WTC11 (cell line): ENCODE data around the gene VSX1. TPM values are rescaled to one million over a fixed set of nuclear protein-coding genes. Genes with fewer than 3 reads are reported as not detected.

Source experiments
- CDX4 ChIP-seq: fragments of 250-450 bp; sonication (Bioruptor Pico); IDR thresholded peaks from 2 replicates; pipeline ENCODE4 v1.9.0; 2021; ENCODE audit warnings: moderate library complexity, mild to moderate bottlenecking, inconsistent platforms, borderline replicate concordance
- CREB1 ChIP-seq: sonication (generic); formaldehyde crosslinking; IDR thresholded peaks from 2 replicates; pipeline ENCODE4 v1.8.0; 2023; ENCODE audit warnings: mild to moderate bottlenecking, missing genetic modification reagents
- CREM ChIP-seq: sonication (generic); formaldehyde crosslinking; IDR thresholded peaks from 2 replicates; pipeline ENCODE4 v1.8.1; 2022; ENCODE audit warnings: mild to moderate bottlenecking, missing genetic modification reagents, moderate library complexity
- ELF4 ChIP-seq: sonication (generic); formaldehyde crosslinking; IDR thresholded peaks from 2 replicates; pipeline ENCODE4 v1.8.1; 2022; ENCODE audit warnings: low read depth, mild to moderate bottlenecking, moderate library complexity, missing genetic modification reagents
- FOXK1 ChIP-seq: sonication (generic); formaldehyde crosslinking; IDR thresholded peaks from 2 replicates; pipeline ENCODE4 v1.8.0; 2022; ENCODE audit warnings: mild to moderate bottlenecking, moderate library complexity, missing genetic modification reagents
- FOXP4 ChIP-seq: sonication (generic); formaldehyde crosslinking; IDR thresholded peaks from 2 replicates; pipeline ENCODE4 v1.8.0; 2022; ENCODE audit warnings: mild to moderate bottlenecking, missing genetic modification reagents
- GABPB1 ChIP-seq: sonication (generic); formaldehyde crosslinking; IDR thresholded peaks from 2 replicates; pipeline ENCODE4 v1.8.1; 2023; ENCODE audit warnings: mild to moderate bottlenecking, missing genetic modification reagents
- IRF2 ChIP-seq: sonication (generic); formaldehyde crosslinking; IDR thresholded peaks from 2 replicates; pipeline ENCODE4 v1.8.0; 2022; ENCODE audit warnings: low read depth, missing genetic modification reagents, borderline replicate concordance
- JUN ChIP-seq: sonication (generic); formaldehyde crosslinking; IDR thresholded peaks from 2 replicates; pipeline ENCODE4 v1.8.0; 2023; ENCODE audit warnings: mild to moderate bottlenecking, missing genetic modification reagents
- MAX ChIP-seq: sonication (generic); formaldehyde crosslinking; IDR thresholded peaks from 2 replicates; pipeline ENCODE4 v1.8.0; 2022; ENCODE audit warnings: mild to moderate bottlenecking, missing genetic modification reagents
- MLX ChIP-seq: sonication (generic); formaldehyde crosslinking; IDR thresholded peaks from 2 replicates; pipeline ENCODE4 v1.8.1; 2023; ENCODE audit warnings: mild to moderate bottlenecking, missing genetic modification reagents, moderate library complexity
- MYBL2 ChIP-seq: sonication (generic); formaldehyde crosslinking; IDR thresholded peaks from 2 replicates; pipeline ENCODE4 v1.8.1; 2023; ENCODE audit warnings: mild to moderate bottlenecking, moderate library complexity, missing genetic modification reagents
- NFE2L1 ChIP-seq: sonication (generic); formaldehyde crosslinking; IDR thresholded peaks from 2 replicates; pipeline ENCODE4 v1.8.1; 2023; ENCODE audit warnings: missing genetic modification reagents
- PRDM15 ChIP-seq: sonication (generic); formaldehyde crosslinking; IDR thresholded peaks from 2 replicates; pipeline ENCODE4 v1.8.0; 2022; ENCODE audit warnings: missing genetic modification reagents
- SMAD4 ChIP-seq: sonication (generic); formaldehyde crosslinking; IDR thresholded peaks from 2 replicates; pipeline ENCODE4 v1.8.0; 2022; ENCODE audit warnings: mild to moderate bottlenecking, missing genetic modification reagents
- TCF7 ChIP-seq: sonication (generic); formaldehyde crosslinking; IDR thresholded peaks from 2 replicates; pipeline ENCODE4 v1.8.0; 2022; ENCODE audit warnings: mild to moderate bottlenecking, low read depth, missing genetic modification reagents, moderate library complexity
- TEAD4 ChIP-seq: sonication (generic); formaldehyde crosslinking; IDR thresholded peaks from 2 replicates; pipeline ENCODE4 v1.8.0; 2022; ENCODE audit warnings: mild to moderate bottlenecking, missing genetic modification reagents
- USF1 ChIP-seq: sonication (generic); formaldehyde crosslinking; IDR thresholded peaks from 2 replicates; pipeline ENCODE4 v1.8.0; 2022; ENCODE audit warnings: mild to moderate bottlenecking, missing genetic modification reagents
- ZNF138 ChIP-seq: sonication (generic); formaldehyde crosslinking; conservative IDR thresholded peaks from 2 replicates; pipeline ENCODE4 v1.8.1; 2022; ENCODE audit warnings: mild to moderate bottlenecking, moderate library complexity, missing genetic modification reagents
- total RNA-seq: library from RNA; stranded (reverse); gene quantifications from 3 replicates; pipeline ENCODE4 v1.2.3, GENCODE V29; 2021
- TF ChIP-seq, protein P1 (sequence below): sonication (generic); formaldehyde crosslinking; IDR thresholded peaks from 2 replicates; pipeline ENCODE4 v1.8.0; 2023; ENCODE audit warnings: missing genetic modification reagents, mild to moderate bottlenecking, borderline replicate concordance
- TF ChIP-seq, protein P2 (sequence below): sonication (generic); formaldehyde crosslinking; IDR thresholded peaks from 2 replicates; pipeline ENCODE4 v1.8.0; 2022; ENCODE audit warnings: mild to moderate bottlenecking, missing genetic modification reagents
- TF ChIP-seq, protein P3 (sequence below): sonication (generic); formaldehyde crosslinking; IDR thresholded peaks from 2 replicates; pipeline ENCODE4 v1.8.0; 2023; ENCODE audit warnings: missing genetic modification reagents

The VSX1 gene
- total RNA-seq, 1 experiment from 2014 or later: not detected

DNA sequence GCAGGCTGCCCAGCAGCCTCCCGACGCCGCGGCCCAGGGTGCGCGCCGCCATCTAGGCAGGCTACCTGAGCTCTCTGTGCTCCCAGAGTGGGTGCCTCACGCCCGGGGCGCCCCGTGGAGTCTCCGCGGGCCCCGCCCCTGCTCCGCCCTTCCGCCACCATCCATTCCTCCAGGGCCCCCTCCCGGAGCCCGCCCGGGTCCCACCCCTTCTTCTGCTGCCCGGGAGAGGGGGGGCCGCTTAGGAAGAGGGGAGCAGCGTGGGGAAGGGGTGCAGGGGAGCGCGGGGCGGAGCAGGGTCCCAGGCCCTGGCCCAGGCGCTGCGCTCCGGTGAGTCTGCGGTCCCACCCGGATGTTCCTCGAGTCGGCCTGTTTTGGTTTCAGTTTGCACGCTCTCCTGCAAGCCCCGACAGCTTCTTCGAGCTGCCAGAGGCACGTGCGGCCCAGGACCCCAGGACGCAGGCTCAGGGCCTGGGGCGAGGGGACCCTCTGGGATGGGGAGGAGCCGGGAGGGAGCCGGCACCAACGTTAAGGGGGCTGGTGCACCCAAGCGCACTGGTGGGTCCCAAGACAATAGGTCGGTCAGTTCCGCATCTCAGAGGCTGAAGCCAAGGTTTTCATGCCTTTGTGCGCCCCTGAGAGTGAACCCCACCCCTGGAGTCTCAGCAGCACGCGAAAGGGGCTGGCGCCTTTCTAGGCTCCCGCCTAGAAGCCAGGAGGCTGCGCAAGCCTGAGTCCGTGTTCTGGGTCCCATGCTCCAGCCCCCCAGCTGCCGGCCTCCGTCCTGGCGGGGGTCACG lies 23.7 kb downstream of the VSX1 start, which contains the start of gene ACSS1 (continued):
- TF ChIP-seq USF1 (CRISPR knock-in tag) (peak; percentile 77), FOXP4 (peak; percentile 97), MYBL2 (CRISPR knock-in tag) (peak; percentile 84; the same call in 1 of the 2 replicates), CREB1 (CRISPR knock-in tag) (peak; percentile 89), NFE2L1 (CRISPR knock-in tag) (peak; percentile 84), GABPB1 (CRISPR knock-in tag) (0 out of 2 replicates have a peak, but pooled peaks have one; percentile 27), SMAD4 (CRISPR knock-in tag) (peak; percentile 89), TCF7 (CRISPR knock-in tag) (peak; percentile 92), CREM (CRISPR knock-in tag) (peak; percentile 68; the same call in 1 of the 2 replicates), MLX (CRISPR knock-in tag) (no peak), IRF2 (CRISPR knock-in tag) (no peak), TEAD4 (CRISPR knock-in tag) (peak; percentile 92), FOXK1 (CRISPR knock-in tag) (peak; percentile 93), MAX (peak; percentile 99), ELF4 (CRISPR knock-in tag) (peak; percentile 83; the same call in 1 of the 2 replicates), JUN (peak; percentile 94; the same call in 1 of the 2 replicates), CDX4 (CRISPR knock-in tag) (no peak), ZNF138 (CRISPR knock-in tag) (no peak; the same call in 1 of the 2 replicates), PRDM15 (CRISPR knock-in tag) (peak; percentile 60)
- TF ChIP-seq, protein P1, sequence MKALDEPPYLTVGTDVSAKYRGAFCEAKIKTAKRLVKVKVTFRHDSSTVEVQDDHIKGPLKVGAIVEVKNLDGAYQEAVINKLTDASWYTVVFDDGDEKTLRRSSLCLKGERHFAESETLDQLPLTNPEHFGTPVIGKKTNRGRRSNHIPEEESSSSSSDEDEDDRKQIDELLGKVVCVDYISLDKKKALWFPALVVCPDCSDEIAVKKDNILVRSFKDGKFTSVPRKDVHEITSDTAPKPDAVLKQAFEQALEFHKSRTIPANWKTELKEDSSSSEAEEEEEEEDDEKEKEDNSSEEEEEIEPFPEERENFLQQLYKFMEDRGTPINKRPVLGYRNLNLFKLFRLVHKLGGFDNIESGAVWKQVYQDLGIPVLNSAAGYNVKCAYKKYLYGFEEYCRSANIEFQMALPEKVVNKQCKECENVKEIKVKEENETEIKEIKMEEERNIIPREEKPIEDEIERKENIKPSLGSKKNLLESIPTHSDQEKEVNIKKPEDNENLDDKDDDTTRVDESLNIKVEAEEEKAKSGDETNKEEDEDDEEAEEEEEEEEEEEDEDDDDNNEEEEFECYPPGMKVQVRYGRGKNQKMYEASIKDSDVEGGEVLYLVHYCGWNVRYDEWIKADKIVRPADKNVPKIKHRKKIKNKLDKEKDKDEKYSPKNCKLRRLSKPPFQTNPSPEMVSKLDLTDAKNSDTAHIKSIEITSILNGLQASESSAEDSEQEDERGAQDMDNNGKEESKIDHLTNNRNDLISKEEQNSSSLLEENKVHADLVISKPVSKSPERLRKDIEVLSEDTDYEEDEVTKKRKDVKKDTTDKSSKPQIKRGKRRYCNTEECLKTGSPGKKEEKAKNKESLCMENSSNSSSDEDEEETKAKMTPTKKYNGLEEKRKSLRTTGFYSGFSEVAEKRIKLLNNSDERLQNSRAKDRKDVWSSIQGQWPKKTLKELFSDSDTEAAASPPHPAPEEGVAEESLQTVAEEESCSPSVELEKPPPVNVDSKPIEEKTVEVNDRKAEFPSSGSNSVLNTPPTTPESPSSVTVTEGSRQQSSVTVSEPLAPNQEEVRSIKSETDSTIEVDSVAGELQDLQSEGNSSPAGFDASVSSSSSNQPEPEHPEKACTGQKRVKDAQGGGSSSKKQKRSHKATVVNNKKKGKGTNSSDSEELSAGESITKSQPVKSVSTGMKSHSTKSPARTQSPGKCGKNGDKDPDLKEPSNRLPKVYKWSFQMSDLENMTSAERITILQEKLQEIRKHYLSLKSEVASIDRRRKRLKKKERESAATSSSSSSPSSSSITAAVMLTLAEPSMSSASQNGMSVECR (CRISPR knock-in tag): peak; percentile 98
- TF ChIP-seq, protein P2, sequence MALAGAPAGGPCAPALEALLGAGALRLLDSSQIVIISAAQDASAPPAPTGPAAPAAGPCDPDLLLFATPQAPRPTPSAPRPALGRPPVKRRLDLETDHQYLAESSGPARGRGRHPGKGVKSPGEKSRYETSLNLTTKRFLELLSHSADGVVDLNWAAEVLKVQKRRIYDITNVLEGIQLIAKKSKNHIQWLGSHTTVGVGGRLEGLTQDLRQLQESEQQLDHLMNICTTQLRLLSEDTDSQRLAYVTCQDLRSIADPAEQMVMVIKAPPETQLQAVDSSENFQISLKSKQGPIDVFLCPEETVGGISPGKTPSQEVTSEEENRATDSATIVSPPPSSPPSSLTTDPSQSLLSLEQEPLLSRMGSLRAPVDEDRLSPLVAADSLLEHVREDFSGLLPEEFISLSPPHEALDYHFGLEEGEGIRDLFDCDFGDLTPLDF (CRISPR knock-in tag): peak; percentile 94
- TF ChIP-seq, protein P3, sequence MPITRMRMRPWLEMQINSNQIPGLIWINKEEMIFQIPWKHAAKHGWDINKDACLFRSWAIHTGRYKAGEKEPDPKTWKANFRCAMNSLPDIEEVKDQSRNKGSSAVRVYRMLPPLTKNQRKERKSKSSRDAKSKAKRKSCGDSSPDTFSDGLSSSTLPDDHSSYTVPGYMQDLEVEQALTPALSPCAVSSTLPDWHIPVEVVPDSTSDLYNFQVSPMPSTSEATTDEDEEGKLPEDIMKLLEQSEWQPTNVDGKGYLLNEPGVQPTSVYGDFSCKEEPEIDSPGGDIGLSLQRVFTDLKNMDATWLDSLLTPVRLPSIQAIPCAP: peak; percentile 95
